Neural cell (in vitro differentiated cells): ENCODE results near the gene PRR14.

Experiments
- CTCF ChIP-seq: fragments of 450-650 bp; IDR thresholded peaks from 2 replicates; pipeline ENCODE4 v1.5.1; 2014; ENCODE audit warnings: antibody characterized with exemption, mild to moderate bottlenecking, moderate library complexity; ENCODE audit not compliant: poor library complexity, severe bottlenecking
- EP300 ChIP-seq: fragments of 450-650 bp; conservative IDR thresholded peaks from 2 replicates; pipeline ENCODE4 v1.6.1; 2014; ENCODE audit warnings: antibody characterized with exemption, mild to moderate bottlenecking, moderate library complexity; ENCODE audit not compliant: poor library complexity, severe bottlenecking
- EZH2 ChIP-seq: fragments of 200-600, 300-800 bp; shearing (Covaris generic), sonication (generic); IDR thresholded peaks from 2 replicates; pipeline ENCODE4 v1.6.1; 2014; ENCODE audit warnings: antibody characterized with exemption, low read length, borderline replicate concordance, mild to moderate bottlenecking; ENCODE audit not compliant: insufficient read depth, poor library complexity, severe bottlenecking
- SMC3 ChIP-seq: fragments of 450-650 bp; conservative IDR thresholded peaks from 2 replicates; pipeline ENCODE4 v1.6.1; 2014; ENCODE audit warnings: antibody characterized with exemption, mild to moderate bottlenecking, moderate library complexity; ENCODE audit not compliant: poor library complexity

GRCh38 chr16:30647274-30647571 lies 3.5 kb upstream of the PRR14 start:
- TF ChIP-seq SMC3 (no peak), CTCF (no peak), EP300 (no peak), EZH2 (no peak)
